ENCODE measurements around the gene AHNAK2.

AHNAK2 gene

DNA sequence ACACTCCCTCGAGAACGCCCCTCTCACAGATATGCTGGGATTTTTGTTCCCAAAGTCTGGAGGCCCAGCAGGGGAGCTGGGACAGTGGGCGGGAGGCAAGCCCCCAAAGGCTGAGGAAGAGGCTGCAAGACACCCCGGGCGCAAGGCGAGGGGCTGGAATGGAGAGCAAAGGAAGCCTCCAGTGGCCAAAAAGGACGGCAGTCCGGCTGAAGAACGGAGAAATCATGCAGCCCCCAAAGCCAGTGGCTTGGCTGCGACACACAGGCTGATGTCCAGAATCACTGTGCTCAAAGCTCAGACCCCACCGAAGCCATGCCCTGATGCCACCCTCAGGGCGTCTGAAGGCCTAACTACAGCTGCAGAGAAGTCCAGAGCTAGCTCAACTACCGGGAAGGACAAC is 18.3 kb upstream of the AHNAK2 start:
- Histone ChIP-seq H3K79me2 (ENCODE audit: insufficient read depth, low read length) (no peaks in the 10 kb centered on the region), H3K36me3 (ENCODE audit: insufficient read depth, low read length) (0 out of 2 replicates have a peak, but pooled peaks cover 3% of the 10 kb centered on the region), H3K4me3 (ENCODE audit: low read depth, low read length, poor library complexity, severe bottlenecking) (no peak overlapping the region), H3K9me3 (ENCODE audit: low read length) (no peaks in the 10 kb centered on the region), H3K4me2 (ENCODE audit: low read length) (no peak overlapping the region), H3K9ac (ENCODE audit: low read length) (no peak overlapping the region), H4K20me1 (ENCODE audit: insufficient read depth, low read length) (no peaks in the 10 kb centered on the region), H2AFZ (ENCODE audit: low read length) (no peak overlapping the region), H3K4me1 (ENCODE audit: insufficient read depth, low read length, severe bottlenecking) (peaks cover 7% of the 10 kb centered on the region), H3K9me2 (ENCODE audit: low read depth, low read length) (no peaks in the 10 kb centered on the region), H3K27me3 (ENCODE audit: insufficient read depth, low read length) (no peaks in the 10 kb centered on the region), H3K27ac (ENCODE audit: low read depth, low read length, poor library complexity, severe bottlenecking) (no peak overlapping the region), H3F3A (ENCODE audit: insufficient read depth, low read length) (no peaks in the 10 kb centered on the region)
- TF ChIP-seq, protein P1, sequence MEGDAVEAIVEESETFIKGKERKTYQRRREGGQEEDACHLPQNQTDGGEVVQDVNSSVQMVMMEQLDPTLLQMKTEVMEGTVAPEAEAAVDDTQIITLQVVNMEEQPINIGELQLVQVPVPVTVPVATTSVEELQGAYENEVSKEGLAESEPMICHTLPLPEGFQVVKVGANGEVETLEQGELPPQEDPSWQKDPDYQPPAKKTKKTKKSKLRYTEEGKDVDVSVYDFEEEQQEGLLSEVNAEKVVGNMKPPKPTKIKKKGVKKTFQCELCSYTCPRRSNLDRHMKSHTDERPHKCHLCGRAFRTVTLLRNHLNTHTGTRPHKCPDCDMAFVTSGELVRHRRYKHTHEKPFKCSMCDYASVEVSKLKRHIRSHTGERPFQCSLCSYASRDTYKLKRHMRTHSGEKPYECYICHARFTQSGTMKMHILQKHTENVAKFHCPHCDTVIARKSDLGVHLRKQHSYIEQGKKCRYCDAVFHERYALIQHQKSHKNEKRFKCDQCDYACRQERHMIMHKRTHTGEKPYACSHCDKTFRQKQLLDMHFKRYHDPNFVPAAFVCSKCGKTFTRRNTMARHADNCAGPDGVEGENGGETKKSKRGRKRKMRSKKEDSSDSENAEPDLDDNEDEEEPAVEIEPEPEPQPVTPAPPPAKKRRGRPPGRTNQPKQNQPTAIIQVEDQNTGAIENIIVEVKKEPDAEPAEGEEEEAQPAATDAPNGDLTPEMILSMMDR (IDR thresholded peaks at IDR 0.05; ENCODE audit: low read length) = no peak
- no peak for TF ChIP-seq EZH2 (IDR thresholded peaks at IDR 0.05; ENCODE audit: borderline replicate concordance, low read length)

DNA sequence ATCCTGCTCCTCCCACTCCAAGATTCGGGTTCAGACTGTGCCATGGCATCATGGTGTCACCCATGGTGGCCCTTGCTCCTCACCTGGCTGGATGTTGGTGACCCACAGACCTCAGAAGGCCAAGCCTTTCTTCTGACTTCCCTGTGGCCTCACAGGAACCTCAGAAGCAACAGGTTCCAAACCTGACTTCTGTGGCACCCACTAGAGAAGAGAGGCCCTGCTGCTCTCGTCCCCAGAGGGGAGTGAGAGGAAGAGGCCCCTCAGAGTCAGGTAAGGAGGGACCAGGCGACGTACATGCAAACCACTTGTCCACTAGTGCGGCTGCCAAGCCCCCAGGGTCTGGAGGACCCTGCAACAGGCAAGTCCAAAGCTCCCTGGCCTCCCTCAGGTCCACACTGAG is 17.9 kb upstream of the AHNAK2 start:
- no peaks in the 10 kb centered on the region for H3K9me2 ChIP-seq (ENCODE audit: low read depth, low read length)
- H3K27me3 ChIP-seq (ENCODE audit: insufficient read depth, low read length) = no peaks in the 10 kb centered on the region
- no peaks in the 10 kb centered on the region for H3K79me2 ChIP-seq (ENCODE audit: insufficient read depth, low read length)
- H2AFZ ChIP-seq (ENCODE audit: low read length) = no peak overlapping the region
- H3K4me2 ChIP-seq (ENCODE audit: low read length) = no peak overlapping the region
- no peak overlapping the region for H3K27ac ChIP-seq (ENCODE audit: low read depth, low read length, poor library complexity, severe bottlenecking)
- H3K4me1 ChIP-seq (ENCODE audit: insufficient read depth, low read length, severe bottlenecking) = peaks cover 7% of the 10 kb centered on the region
- no peak overlapping the region for H3K4me3 ChIP-seq (ENCODE audit: low read depth, low read length, poor library complexity, severe bottlenecking)
- no peaks in the 10 kb centered on the region for H3F3A ChIP-seq (ENCODE audit: insufficient read depth, low read length)
- H3K9ac ChIP-seq (ENCODE audit: low read length) = no peak overlapping the region
- 0 out of 2 replicates have a peak, but pooled peaks cover 3% of the 10 kb centered on the region for H3K36me3 ChIP-seq (ENCODE audit: insufficient read depth, low read length)
- no peaks in the 10 kb centered on the region for H3K9me3 ChIP-seq (ENCODE audit: low read length)
- TF ChIP-seq EZH2 (IDR thresholded peaks at IDR 0.05; ENCODE audit: borderline replicate concordance, low read length) = no peak
- H4K20me1 ChIP-seq (ENCODE audit: insufficient read depth, low read length) = no peaks in the 10 kb centered on the region

DNA sequence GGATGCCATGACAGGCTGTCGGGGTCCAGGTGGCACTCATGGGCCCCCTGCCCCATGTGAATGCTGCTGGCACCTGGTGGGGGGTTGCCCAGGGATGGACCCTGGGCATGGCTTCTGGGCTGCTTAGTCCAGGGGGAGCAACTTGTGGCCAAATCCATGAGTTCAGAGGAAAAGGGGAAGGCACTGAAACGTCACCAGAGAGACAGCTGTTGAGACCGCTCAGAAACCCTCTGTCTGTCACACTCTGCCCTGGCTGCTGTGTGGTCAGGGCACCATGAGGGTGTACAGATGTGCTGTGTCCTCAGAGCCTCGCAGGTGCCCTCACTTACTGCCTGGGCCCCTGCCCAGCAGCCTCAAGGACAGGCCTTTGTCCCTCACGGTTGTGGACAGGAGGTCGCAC is 16.8 kb upstream of the AHNAK2 start:
- Histone ChIP-seq H3K4me2 (ENCODE audit: low read length) (no peak overlapping the region), H3K4me3 (ENCODE audit: low read depth, low read length, poor library complexity, severe bottlenecking) (no peak overlapping the region)
- TF ChIP-seq, protein P1 (IDR thresholded peaks at IDR 0.05; ENCODE audit: low read length) = no peak
- no peak for TF ChIP-seq EZH2 (IDR thresholded peaks at IDR 0.05; ENCODE audit: borderline replicate concordance, low read length)

More for the DNA sequence above, 16.8 kb upstream of the AHNAK2 start:
- Histone ChIP-seq H3K36me3 (ENCODE audit: insufficient read depth, low read length) (0 out of 2 replicates have a peak, but pooled peaks cover 3% of the 10 kb centered on the region), H3K27ac (ENCODE audit: low read depth, low read length, poor library complexity, severe bottlenecking) (no peak overlapping the region), H3K27me3 (ENCODE audit: insufficient read depth, low read length) (no peaks in the 10 kb centered on the region), H3K79me2 (ENCODE audit: insufficient read depth, low read length) (no peaks in the 10 kb centered on the region), H3K9me2 (ENCODE audit: low read depth, low read length) (no peaks in the 10 kb centered on the region), H4K20me1 (ENCODE audit: insufficient read depth, low read length) (no peaks in the 10 kb centered on the region), H2AFZ (ENCODE audit: low read length) (no peak overlapping the region), H3K4me1 (ENCODE audit: insufficient read depth, low read length, severe bottlenecking) (peaks cover 7% of the 10 kb centered on the region), H3F3A (ENCODE audit: insufficient read depth, low read length) (no peaks in the 10 kb centered on the region), H3K9ac (ENCODE audit: low read length) (no peak overlapping the region), H3K9me3 (ENCODE audit: low read length) (no peaks in the 10 kb centered on the region)
